ENCODE results near the gene CGB2. TPM values are rescaled to one million over a fixed set of nuclear protein-coding genes. Genes with fewer than 3 reads are reported as not detected.
"Not testable (repeated sequence)": the region's sequence is repeated elsewhere in the genome, so short reads cannot be mapped to it uniquely, and the experiment has no call there.

Gene CGB2
- total RNA-seq, 1 experiment from 2014 or later: 0.77 TPM

DNA sequence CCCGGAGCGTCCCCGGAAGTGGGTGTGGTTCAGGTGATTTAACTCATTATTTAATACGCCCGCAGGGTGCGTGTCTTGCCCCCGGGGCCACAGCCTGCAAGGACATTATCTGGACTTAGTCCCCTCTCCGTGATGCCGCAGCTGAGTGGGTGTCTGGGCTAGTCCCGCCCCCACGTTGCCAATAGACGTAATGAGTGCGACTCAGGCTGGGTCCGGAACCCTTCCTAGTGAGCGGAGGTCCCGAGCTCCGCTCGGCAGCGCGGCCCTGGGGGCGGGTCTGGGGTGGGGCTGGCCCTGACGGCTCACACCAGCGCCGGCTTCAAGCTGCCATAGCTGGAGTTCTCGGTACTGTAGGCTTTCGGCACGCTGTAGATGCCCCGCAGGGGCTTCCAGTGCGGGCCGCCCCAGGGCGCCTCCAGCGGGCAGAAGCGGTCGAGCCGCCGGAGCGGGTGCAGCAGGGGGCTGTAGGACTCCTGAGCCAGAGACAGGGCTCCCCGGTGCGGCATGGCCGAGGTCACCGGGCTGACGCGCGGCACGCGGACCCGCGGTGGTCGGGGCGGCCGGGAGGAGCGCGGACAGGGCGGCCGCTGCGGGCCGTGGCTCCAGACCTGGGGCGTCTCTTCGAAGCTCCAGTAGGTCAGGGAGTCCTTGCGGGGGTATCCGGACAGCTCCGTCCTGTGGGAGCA is 13.9 kb upstream of the CGB2 start:
- H3K4me3 Mint-ChIP-seq: peak overlapping the region; percentile 54 to 66; a peak in 4 of 5 replicates
- no peak overlapping the region for H2AFZ ChIP-seq (ENCODE audit: low read length)

GRCh38 chr19:49018388-49019241 is 13.1 kb upstream of the CGB2 start:
- H3K9ac ChIP-seq (ENCODE audit: extremely low read depth, insufficient read length, low read length); H2BK15ac ChIP-seq (ENCODE audit: low read depth, low read length); H3K23ac ChIP-seq (ENCODE audit: insufficient read length, low read depth, low read length); H4K8ac ChIP-seq (replicated peaks; ENCODE audit: insufficient read length, low read depth, low read length); H2AFZ ChIP-seq (ENCODE audit: low read length); H4K20me1 ChIP-seq (ENCODE audit: control insufficient read depth, insufficient read depth, insufficient read length); H3K27ac ChIP-seq (ENCODE audit: insufficient read length, low read depth, low read length); H3K9me3 Mint-ChIP-seq; DNase-seq; H4K91ac ChIP-seq (ENCODE audit: insufficient read length, low read depth, low read length); H3T11ph ChIP-seq (ENCODE audit: low read length); H3K79me1 ChIP-seq (ENCODE audit: insufficient read depth, low read depth, low read length, poor library complexity, severe bottlenecking); H3K79me2 ChIP-seq (ENCODE audit: insufficient read depth, low read length); H3K56ac ChIP-seq (ENCODE audit: insufficient read length, low read depth, low read length); H4K5ac ChIP-seq (ENCODE audit: insufficient read length, low read depth, low read length); H2BK12ac ChIP-seq (ENCODE audit: insufficient read length, low read depth, low read length); H3K23me2 ChIP-seq (ENCODE audit: insufficient read length, low read depth, low read length, poor library complexity, severe bottlenecking); H2AK5ac ChIP-seq (ENCODE audit: insufficient read length, low read length); H3K18ac ChIP-seq (ENCODE audit: insufficient read length, low read depth, low read length); H3K4me1 ChIP-seq (ENCODE audit: insufficient read depth, low read length); H2BK20ac ChIP-seq (ENCODE audit: low read depth, low read length, poor library complexity, severe bottlenecking); H3K9me3 ChIP-seq (ENCODE audit: control insufficient read depth, low read depth, low read length); H3K27me3 ChIP-seq (ENCODE audit: insufficient read depth, low read length); H3K14ac ChIP-seq (ENCODE audit: insufficient read depth, low read length); H2BK120ac ChIP-seq (ENCODE audit: low read depth, low read length, poor library complexity, severe bottlenecking); H3K4ac ChIP-seq (ENCODE audit: low read depth, low read length); H2BK5ac ChIP-seq (ENCODE audit: insufficient read length, low read length): not testable (repeated sequence)
- Mint-ChIP-seq H3K4me3 (peak overlapping the region; percentile 54 to 66), H3K36me3 (ENCODE audit: insufficient read depth in 1 of 3, low read depth in 3 of 3) (peaks cover 8 to 29% (median 28%) of the 10 kb centered on the region in 3 experiments; a peak in 6 of 7 replicates), H3K27ac (peak overlapping the region in 1 of 3 experiments; percentile 42; a peak in 1 of 7 replicates), H3K4me1 (peaks cover 15 to 36% of the 10 kb centered on the region in 2 experiments), H3K27me3 (ENCODE audit: low read depth) (peaks cover 39% of the 10 kb centered on the region)
- no CpG with 5 or more reads among the region's 50 CpGs for WGBS (ENCODE audit: extremely low coverage, insufficient read length, low lambda C conversion rate)
- H3K4me2 ChIP-seq (ENCODE audit: insufficient read depth, insufficient read length, low read length): peak overlapping the region; percentile 25

More for the DNA sequence above, 13.9 kb upstream of the CGB2 start:
- H3K56ac ChIP-seq (ENCODE audit: insufficient read length, low read depth, low read length): no peak overlapping the region
- peak; percentile 75 for DNase-seq
- WGBS (ENCODE audit: extremely low coverage, insufficient read length, low lambda C conversion rate): no CpG with 5 or more reads among the region's 62 CpGs
- no peak overlapping the region for H2BK120ac ChIP-seq (ENCODE audit: low read depth, low read length, poor library complexity, severe bottlenecking)
- H3K79me2 ChIP-seq (ENCODE audit: insufficient read depth, low read length): no peaks in the 10 kb centered on the region
- no peak overlapping the region for H4K8ac ChIP-seq (replicated peaks; ENCODE audit: insufficient read length, low read depth, low read length)
- H2BK5ac ChIP-seq (ENCODE audit: insufficient read length, low read length): no peak overlapping the region
- Mint-ChIP-seq H3K27me3 (ENCODE audit: low read depth) (peaks cover 39% of the 10 kb centered on the region), H3K36me3 (ENCODE audit: insufficient read depth in 1 of 3, low read depth in 3 of 3) (peaks cover 8 to 35% (median 33%) of the 10 kb centered on the region in 3 experiments; a peak in 6 of 7 replicates), H3K9me3 (peaks cover 0 to 1% of the 10 kb centered on the region in 2 experiments; a peak in 2 of 5 replicates), H3K4me1 (peaks cover 15 to 36% of the 10 kb centered on the region in 2 experiments), H3K27ac (no peak overlapping the region)
- no peak overlapping the region for H2BK15ac ChIP-seq (ENCODE audit: low read depth, low read length)
- H3K4ac ChIP-seq (ENCODE audit: low read depth, low read length): no peak overlapping the region
- H3K23me2 ChIP-seq (ENCODE audit: insufficient read length, low read depth, low read length, poor library complexity, severe bottlenecking): peaks cover 8% of the 10 kb centered on the region
- H3K27me3 ChIP-seq (ENCODE audit: insufficient read depth, low read length): no peaks in the 10 kb centered on the region; the same call in 1 of the 2 replicates
- TF ChIP-seq, protein P1, sequence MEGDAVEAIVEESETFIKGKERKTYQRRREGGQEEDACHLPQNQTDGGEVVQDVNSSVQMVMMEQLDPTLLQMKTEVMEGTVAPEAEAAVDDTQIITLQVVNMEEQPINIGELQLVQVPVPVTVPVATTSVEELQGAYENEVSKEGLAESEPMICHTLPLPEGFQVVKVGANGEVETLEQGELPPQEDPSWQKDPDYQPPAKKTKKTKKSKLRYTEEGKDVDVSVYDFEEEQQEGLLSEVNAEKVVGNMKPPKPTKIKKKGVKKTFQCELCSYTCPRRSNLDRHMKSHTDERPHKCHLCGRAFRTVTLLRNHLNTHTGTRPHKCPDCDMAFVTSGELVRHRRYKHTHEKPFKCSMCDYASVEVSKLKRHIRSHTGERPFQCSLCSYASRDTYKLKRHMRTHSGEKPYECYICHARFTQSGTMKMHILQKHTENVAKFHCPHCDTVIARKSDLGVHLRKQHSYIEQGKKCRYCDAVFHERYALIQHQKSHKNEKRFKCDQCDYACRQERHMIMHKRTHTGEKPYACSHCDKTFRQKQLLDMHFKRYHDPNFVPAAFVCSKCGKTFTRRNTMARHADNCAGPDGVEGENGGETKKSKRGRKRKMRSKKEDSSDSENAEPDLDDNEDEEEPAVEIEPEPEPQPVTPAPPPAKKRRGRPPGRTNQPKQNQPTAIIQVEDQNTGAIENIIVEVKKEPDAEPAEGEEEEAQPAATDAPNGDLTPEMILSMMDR (conservative IDR thresholded peaks at IDR 0.05): peak; percentile 42
- no peaks in the 10 kb centered on the region for H3K9me3 ChIP-seq (ENCODE audit: control insufficient read depth, low read depth, low read length)
- H3K9ac ChIP-seq (ENCODE audit: extremely low read depth, insufficient read length, low read length): no peak overlapping the region
- no peak overlapping the region for H4K5ac ChIP-seq (ENCODE audit: insufficient read length, low read depth, low read length)
- peaks cover 4% of the 10 kb centered on the region; the same call in 1 of the 2 replicates for H3K4me1 ChIP-seq (ENCODE audit: insufficient read depth, low read length)
- H3T11ph ChIP-seq (ENCODE audit: low read length): no peak overlapping the region
- H2BK12ac ChIP-seq (ENCODE audit: insufficient read length, low read depth, low read length): no peak overlapping the region
- H2AK5ac ChIP-seq (ENCODE audit: insufficient read length, low read length): no peak overlapping the region
- no peak overlapping the region for H4K91ac ChIP-seq (ENCODE audit: insufficient read length, low read depth, low read length)
- no peak overlapping the region; the same call in 1 of the 2 replicates for H3K14ac ChIP-seq (ENCODE audit: insufficient read depth, low read length)
- H3K23ac ChIP-seq (ENCODE audit: insufficient read length, low read depth, low read length): no peak overlapping the region
- H3K18ac ChIP-seq (ENCODE audit: insufficient read length, low read depth, low read length): no peak overlapping the region
- H4K20me1 ChIP-seq (ENCODE audit: control insufficient read depth, insufficient read depth, insufficient read length): no peaks in the 10 kb centered on the region
- peak overlapping the region; percentile 25 for H3K4me2 ChIP-seq (ENCODE audit: insufficient read depth, insufficient read length, low read length)
- H2BK20ac ChIP-seq (ENCODE audit: low read depth, low read length, poor library complexity, severe bottlenecking): no peak overlapping the region
- H3K27ac ChIP-seq (ENCODE audit: insufficient read length, low read depth, low read length): no peak overlapping the region
- H3K79me1 ChIP-seq (ENCODE audit: insufficient read depth, low read depth, low read length, poor library complexity, severe bottlenecking): no peaks in the 10 kb centered on the region

Measured in H9 (cell line).